ENCODE data around the gene SSR2. TPM values are rescaled to one million over a fixed set of nuclear protein-coding genes. Genes with fewer than 3 reads are reported as not detected.

SSR2 gene
- total RNA-seq, 2 experiments from 2014 or later = 262 to 268 TPM

DNA sequence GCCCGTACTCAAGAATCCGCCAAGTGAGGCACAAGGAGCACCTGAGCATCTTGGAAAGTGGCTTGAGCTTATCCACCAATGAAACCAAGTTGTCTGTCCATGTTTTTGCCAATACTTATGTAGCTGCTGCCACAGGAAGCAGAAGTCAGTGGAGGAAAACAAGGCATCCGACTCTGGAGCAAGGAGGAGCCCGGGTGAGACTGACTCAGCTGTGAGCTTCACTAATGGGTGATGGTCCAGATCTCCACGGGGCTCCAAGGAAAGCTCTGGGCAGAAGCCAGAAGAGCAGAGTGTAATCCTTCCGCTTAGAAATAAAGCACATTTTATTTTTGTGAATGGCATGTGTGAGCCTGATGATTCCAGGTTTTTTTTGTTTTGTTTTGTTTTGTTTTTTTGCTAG lies 12.3 kb upstream of the SSR2 start:
- DNase-seq = no peak
- no peaks in the 10 kb centered on the region for H3K9me3 Mint-ChIP-seq
- H3K36me3 Mint-ChIP-seq (ENCODE audit: low read depth) = peaks cover 7% of the 10 kb centered on the region
- no peak overlapping the region for H3K27ac Mint-ChIP-seq
- POLR2A ChIA-PET = no interaction called here
- CTCF ChIA-PET = interaction anchor here (1.0 to 1.5 kb wide), 3 partner anchors 12 to 33 kb away, joined by 4 read pairs; partner anchors contain the start of gene SSR2
- H3K27me3 Mint-ChIP-seq = no peaks in the 10 kb centered on the region
- H3K4me3 Mint-ChIP-seq = no peak overlapping the region
- H3K4me1 Mint-ChIP-seq = peaks cover 4% of the 10 kb centered on the region

DNA sequence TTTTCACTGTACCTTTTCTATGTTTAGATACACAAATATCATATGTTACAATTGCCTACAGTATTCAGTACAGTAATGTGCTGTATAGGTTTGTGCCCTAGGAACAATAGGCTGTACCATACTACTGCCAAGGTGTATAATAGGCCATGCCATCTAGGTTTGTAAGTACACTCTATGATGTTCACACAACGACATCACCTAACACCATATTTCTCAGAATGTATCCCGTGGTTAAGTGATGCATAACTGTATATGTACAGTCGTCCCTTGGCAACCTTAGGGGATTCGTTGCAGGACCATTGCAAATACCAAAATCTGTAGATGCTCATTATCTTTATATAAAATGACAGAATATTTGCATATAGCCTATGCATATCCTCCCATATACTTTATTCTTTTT lies 5.8 kb upstream of the SSR2 start:
- POLR2A ChIA-PET = no interaction called here
- no peak for DNase-seq
- Mint-ChIP-seq H3K27me3 (peaks cover 4% of the 10 kb centered on the region), H3K4me1 (peaks cover 13% of the 10 kb centered on the region), H3K4me3 (no peak overlapping the region), H3K9me3 (no peaks in the 10 kb centered on the region), H3K36me3 (ENCODE audit: low read depth) (no peaks in the 10 kb centered on the region), H3K27ac (no peak overlapping the region)
- CTCF ChIA-PET = no interaction called here

DNA sequence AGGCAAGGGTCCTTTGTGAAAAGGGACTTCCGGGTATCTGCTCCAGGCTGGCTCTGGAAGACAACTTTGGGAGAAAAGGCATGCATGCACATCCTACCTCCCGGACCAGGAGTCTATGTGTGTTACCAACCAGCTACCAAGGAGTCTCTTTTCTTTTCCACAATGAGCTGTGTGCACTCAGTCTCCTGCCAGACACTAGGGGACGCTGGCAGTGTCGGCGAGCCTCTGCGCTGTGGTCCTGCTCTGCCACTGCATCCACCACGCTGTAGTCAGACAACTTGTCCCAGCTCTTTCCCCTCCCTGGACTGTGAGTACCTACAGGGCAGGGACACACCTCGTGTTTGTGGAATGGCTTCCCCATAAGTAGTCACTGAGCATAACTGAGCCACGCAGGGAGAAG lies 5.1 kb upstream of the SSR2 start:
- CTCF ChIA-PET = interaction anchor here (0.6 to 2.1 kb wide), 7 partner anchors 13 to 320 kb away, joined by 3 to 24 read pairs (median 3); partner anchors contain the start of gene UBQLN4
- Mint-ChIP-seq H3K9me3 (no peaks in the 10 kb centered on the region), H3K27ac (no peak overlapping the region), H3K27me3 (peaks cover 4% of the 10 kb centered on the region), H3K4me1 (peaks cover 18% of the 10 kb centered on the region), H3K4me3 (no peak overlapping the region), H3K36me3 (ENCODE audit: low read depth) (no peaks in the 10 kb centered on the region)
- peak; percentile 49 for DNase-seq
- POLR2A ChIA-PET = no interaction called here

DNA sequence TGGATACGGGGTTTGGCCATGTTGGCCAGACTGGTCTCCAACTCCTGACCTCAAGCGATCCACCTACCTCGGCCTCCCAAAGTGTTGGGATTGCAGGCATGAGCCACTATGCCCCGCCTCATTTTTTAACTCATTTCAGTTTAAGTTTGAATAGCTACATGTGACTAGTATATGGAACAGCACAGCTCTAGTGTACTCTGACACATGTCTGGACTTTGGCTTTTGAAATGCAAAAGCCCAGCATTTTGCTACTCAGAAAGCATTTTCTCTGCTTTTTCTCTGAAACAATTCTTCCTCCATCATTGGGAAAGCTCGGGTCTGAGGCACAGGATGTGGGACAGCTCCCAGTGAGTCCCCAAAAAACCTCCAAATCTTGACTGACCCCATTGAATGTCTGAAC lies 4.0 kb upstream of the SSR2 start:
- POLR2A ChIA-PET = no interaction called here
- H3K4me1 Mint-ChIP-seq = peaks cover 25% of the 10 kb centered on the region
- no peak for DNase-seq
- peaks cover 7% of the 10 kb centered on the region for H3K36me3 Mint-ChIP-seq (ENCODE audit: low read depth)
- CTCF ChIA-PET = interaction anchor here (2.1 kb wide), 1 partner anchor 42 kb away, joined by 24 read pairs; no protein-coding TSS in a partner anchor
- H3K9me3 Mint-ChIP-seq = no peaks in the 10 kb centered on the region
- H3K27ac Mint-ChIP-seq = no peak overlapping the region
- peaks cover 4% of the 10 kb centered on the region for H3K27me3 Mint-ChIP-seq
- no peak overlapping the region for H3K4me3 Mint-ChIP-seq

DNA sequence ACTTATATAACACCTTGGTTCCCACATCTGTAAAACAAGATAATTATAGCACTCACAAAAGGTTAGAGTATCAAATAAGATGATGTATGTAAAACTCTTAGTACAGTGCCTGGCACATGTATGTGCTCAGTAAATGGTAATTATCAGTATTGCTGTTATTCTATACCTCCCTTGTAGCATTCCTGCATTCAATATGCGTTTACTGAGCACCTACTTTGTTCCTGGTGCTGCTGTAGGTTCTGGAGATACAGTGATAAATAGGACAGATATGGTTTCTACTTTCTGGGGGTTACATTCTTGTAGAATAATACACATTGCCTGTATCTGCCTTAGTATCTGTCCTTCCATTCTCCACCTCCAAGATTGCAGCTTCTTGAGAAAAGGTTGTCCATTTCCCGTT lies 1.2 kb upstream of the SSR2 start:
- H3K4me3 Mint-ChIP-seq = no peak overlapping the region
- CTCF ChIA-PET = interaction anchor here (1.3 to 3.6 kb wide), 4 partner anchors 11 to 75 kb away, joined by 3 to 10 read pairs (median 6); partner anchors contain the start of genes LAMTOR2 and UBQLN4
- peak overlapping the region; percentile 13 for H3K27ac Mint-ChIP-seq
- POLR2A ChIA-PET = interaction anchor here (1.0 to 3.3 kb wide), 4 partner anchors 76 to 277 kb away, joined by 3 to 11 read pairs (median 5); partner anchors contain the start of genes KHDC4 and SYT11
- DNase-seq = no peak
- peaks cover 40% of the 10 kb centered on the region for H3K4me1 Mint-ChIP-seq
- no peaks in the 10 kb centered on the region for H3K9me3 Mint-ChIP-seq
- peaks cover 4% of the 10 kb centered on the region for H3K27me3 Mint-ChIP-seq
- peaks cover 33% of the 10 kb centered on the region for H3K36me3 Mint-ChIP-seq (ENCODE audit: low read depth)

DNA sequence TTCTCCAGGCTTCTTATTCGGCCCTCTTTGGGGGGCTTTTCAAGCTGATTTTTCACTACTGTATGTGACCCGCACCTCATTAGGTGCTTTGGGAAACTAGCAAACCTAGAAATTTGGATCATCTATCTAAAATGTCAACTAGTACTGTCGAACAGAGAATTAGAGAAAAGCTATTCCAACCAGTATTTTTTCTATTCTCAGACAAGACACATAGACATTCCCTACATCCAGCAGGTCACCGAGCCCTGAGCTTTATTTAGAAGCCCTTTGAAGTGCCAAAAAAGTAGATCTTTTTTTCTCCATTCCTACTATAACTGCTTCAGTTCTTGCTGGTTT lies 310 bp upstream of the SSR2 start:
- peaks cover 4% of the 10 kb centered on the region for H3K27me3 Mint-ChIP-seq
- no peaks in the 10 kb centered on the region for H3K9me3 Mint-ChIP-seq
- peak overlapping the region; percentile 86 for H3K4me3 Mint-ChIP-seq
- H3K4me1 Mint-ChIP-seq = peaks cover 41% of the 10 kb centered on the region
- DNase-seq = no peak
- CTCF ChIA-PET = interaction anchor here (1.1 to 3.6 kb wide), 5 partner anchors 12 to 45 kb away, joined by 3 to 10 read pairs (median 3); partner anchors contain the start of genes LAMTOR2 and UBQLN4
- POLR2A ChIA-PET = interaction anchor here (0.5 to 3.3 kb wide), 10 partner anchors 10 to 276 kb away, joined by 3 to 19 read pairs (median 6); partner anchors contain the start of genes KHDC4 and SYT11
- H3K27ac Mint-ChIP-seq = peak overlapping the region; percentile 93
- H3K36me3 Mint-ChIP-seq (ENCODE audit: low read depth) = peaks cover 38% of the 10 kb centered on the region

DNA sequence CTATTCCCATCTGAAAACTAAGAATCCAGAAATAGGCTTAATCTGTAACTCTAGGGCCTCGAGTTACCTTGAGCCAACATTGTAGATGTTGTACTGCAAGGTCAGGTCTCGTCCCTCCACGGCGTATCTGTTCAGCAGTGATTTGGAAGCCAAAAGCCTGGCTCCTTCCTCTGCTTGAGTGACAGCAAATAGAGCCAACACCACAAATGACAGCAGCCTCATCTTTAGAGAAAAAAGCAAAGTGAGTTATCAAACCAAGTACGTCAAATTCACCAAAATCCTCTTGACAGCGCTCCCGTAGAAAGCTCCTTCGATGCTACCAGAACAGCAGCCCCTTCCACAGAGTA lies 832 bp downstream of the SSR2 start:
- Mint-ChIP-seq H3K27ac (peak overlapping the region; percentile 93), H3K4me1 (peaks cover 37% of the 10 kb centered on the region), H3K27me3 (peaks cover under 1% of the 10 kb centered on the region), H3K4me3 (peak overlapping the region; percentile 86), H3K9me3 (no peaks in the 10 kb centered on the region), H3K36me3 (ENCODE audit: low read depth) (peaks cover 40% of the 10 kb centered on the region)
- DNase-seq = no peak
- ChIA-PET CTCF (interaction anchor here (0.5 to 3.6 kb wide), 3 partner anchors 26 to 59 kb away, joined by 3 to 10 read pairs (median 3); partner anchors contain the start of genes LAMTOR2 and UBQLN4), POLR2A (interaction anchor here (0.7 to 3.3 kb wide), 7 partner anchors 11 to 86 kb away, joined by 3 to 19 read pairs (median 6); partner anchors contain the start of gene KHDC4)

DNA sequence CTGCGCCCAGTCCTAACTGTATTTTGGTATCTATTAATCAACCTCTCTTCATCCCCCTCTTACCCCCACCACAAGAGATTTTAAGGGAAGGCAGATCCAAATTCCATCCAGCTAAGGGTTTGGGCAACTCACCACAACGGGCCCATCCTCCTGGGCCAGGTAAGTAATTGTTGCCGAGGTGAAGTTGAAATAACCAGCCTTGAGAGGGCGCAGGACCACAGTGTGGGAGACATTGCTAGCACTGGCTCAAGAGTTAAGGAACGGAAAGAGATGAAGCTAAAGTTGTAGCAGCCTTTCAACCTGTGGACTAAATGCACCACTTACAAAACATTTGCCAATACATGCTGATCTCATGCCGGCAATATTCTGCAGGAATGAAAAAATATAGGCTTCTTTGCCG lies 5.9 kb downstream of the SSR2 start:
- ChIA-PET CTCF (interaction anchor here (1.7 kb wide), 1 partner anchor 52 kb away, joined by 4 read pairs; no protein-coding TSS in a partner anchor), POLR2A (no interaction called here)
- no peak overlapping the region for H3K27ac Mint-ChIP-seq

DNA sequence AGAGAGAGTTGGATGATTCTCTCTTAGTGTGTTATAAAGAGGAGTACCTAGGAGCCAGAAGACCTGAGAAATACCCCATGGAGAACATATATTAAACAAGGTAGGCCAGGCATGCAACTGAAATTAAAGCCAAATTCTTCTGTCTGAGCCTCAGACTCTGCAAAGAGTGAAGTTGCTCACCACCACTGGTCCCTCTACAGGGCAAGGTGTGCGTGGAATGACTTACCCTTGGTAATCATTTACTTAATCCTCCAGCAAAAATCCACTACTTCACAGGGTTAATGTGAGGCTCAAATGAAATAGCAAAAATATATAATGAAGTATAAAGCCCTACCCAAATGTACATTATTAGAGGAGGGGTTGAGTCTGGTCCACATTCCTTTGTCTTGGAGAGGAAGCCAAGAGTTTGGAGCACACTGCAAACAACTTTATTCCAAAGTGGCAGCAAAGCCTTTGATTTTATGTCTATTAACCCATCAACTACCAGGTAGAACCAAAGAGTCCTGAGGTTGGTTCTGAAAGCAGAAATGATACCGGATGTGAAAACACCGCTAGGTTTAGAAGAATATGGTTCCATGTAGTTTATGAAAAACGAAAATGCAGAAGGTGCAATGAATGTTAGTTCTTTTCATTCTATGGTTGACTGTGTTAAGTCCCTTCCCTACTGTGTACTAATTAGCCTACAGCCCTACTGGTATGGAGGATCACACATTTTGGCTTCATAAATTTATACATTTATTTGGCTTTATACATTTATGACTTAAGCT lies 8.5 kb downstream of the SSR2 start:
- peaks cover 32% of the 10 kb centered on the region for H3K4me1 Mint-ChIP-seq
- no peak overlapping the region for H3K4me3 Mint-ChIP-seq
- ChIA-PET CTCF (interaction anchor here (0.5 kb wide), 1 partner anchor 28 kb away, joined by 3 read pairs; no protein-coding TSS in a partner anchor), POLR2A (no interaction called here)
- no peaks in the 10 kb centered on the region for H3K9me3 Mint-ChIP-seq
- H3K27me3 Mint-ChIP-seq = no peaks in the 10 kb centered on the region
- H3K27ac Mint-ChIP-seq = no peak overlapping the region
- H3K36me3 Mint-ChIP-seq (ENCODE audit: low read depth) = peaks cover 61% of the 10 kb centered on the region
- DNase-seq = no peak

More for the DNA sequence above, 5.9 kb downstream of the SSR2 start:
- H3K36me3 Mint-ChIP-seq (ENCODE audit: low read depth) = peaks cover 69% of the 10 kb centered on the region
- DNase-seq = no peak
- no peaks in the 10 kb centered on the region for H3K9me3 Mint-ChIP-seq
- H3K27me3 Mint-ChIP-seq = no peaks in the 10 kb centered on the region
- H3K4me1 Mint-ChIP-seq = peaks cover 37% of the 10 kb centered on the region
- H3K4me3 Mint-ChIP-seq = no peak overlapping the region

DNA sequence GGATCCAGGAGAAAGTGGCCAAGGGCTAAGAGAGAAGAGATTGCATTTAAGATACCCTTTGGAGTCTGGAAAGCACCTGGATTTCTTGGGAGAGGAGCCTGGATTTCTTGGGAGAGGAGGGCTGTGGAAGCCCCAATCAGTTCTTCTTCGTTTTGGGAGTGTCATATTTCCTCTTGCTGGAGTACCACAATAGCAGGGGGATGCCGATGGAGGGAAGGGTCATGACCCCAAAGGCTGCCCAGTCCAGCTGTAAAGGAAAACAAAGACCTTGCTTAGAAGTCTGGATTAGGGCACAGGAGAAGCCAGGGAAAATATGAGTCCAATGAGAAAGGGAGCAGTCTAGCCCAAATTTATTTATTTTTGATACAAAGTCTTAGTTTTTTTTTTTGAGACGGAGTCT lies 11.3 kb downstream of the SSR2 start:
- no peaks in the 10 kb centered on the region for H3K9me3 Mint-ChIP-seq
- H3K4me3 Mint-ChIP-seq = no peak overlapping the region
- no peaks in the 10 kb centered on the region for H3K27me3 Mint-ChIP-seq
- H3K36me3 Mint-ChIP-seq (ENCODE audit: low read depth) = peaks cover 57% of the 10 kb centered on the region
- no peak overlapping the region for H3K27ac Mint-ChIP-seq
- ChIA-PET CTCF (interaction anchor here (0.7 to 1.3 kb wide), 2 partner anchors 16 to 32 kb away, joined by 3 to 5 read pairs; no protein-coding TSS in a partner anchor), POLR2A (interaction anchor here (0.7 to 3.2 kb wide), 2 partner anchors 11 to 146 kb away, joined by 3 to 19 read pairs; partner anchors contain the start of gene SSR2)
- peaks cover 45% of the 10 kb centered on the region for H3K4me1 Mint-ChIP-seq
- DNase-seq = no peak

DNA sequence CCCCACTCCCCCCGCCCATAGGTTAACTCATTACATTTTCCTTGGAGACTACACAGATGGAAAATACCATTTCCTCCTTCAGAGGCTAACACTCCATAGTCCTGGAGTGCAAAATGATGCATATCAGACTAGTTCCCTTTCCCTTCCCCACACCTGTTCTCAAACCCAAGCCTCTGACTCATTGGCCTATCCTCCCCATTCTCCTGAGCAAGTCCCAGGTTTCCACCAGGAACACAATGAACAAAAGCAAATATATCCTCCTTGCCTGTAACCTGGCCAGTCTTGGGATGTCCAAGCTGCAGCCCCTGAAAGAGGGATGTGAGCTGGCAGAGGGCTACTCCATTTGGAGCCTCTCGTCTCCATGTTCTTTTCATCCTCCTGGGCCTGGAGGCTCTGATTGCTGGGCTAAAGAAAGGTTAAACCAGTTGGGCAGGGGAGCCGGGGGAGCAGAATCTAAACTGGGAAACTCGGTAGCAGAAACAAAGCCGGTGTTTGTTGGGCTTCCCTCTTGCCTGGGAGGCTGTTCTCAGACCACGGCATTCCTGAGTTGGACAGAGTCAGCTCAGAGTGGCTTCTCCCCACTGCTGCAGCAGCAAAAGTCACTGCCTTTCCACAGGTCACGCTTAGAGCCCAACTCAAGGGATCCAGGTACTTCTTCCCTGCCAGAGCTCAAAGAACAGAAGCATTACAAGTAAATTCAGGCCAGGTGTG lies 13.9 kb downstream of the SSR2 start:
- ChIA-PET CTCF (interaction anchor here (0.6 to 2.1 kb wide), 5 partner anchors 28 to 84 kb away, joined by 3 to 11 read pairs (median 3); no protein-coding TSS in a partner anchor), POLR2A (interaction anchor here (0.6 to 3.2 kb wide), 3 partner anchors 9 to 143 kb away, joined by 3 to 19 read pairs (median 3); partner anchors contain the start of gene SSR2)
- Mint-ChIP-seq H3K27ac (no peak overlapping the region), H3K4me3 (no peak overlapping the region), H3K36me3 (ENCODE audit: low read depth) (peaks cover 40% of the 10 kb centered on the region), H3K27me3 (peaks cover 2% of the 10 kb centered on the region), H3K4me1 (peaks cover 36% of the 10 kb centered on the region), H3K9me3 (no peaks in the 10 kb centered on the region)
- DNase-seq = no peak

DNA sequence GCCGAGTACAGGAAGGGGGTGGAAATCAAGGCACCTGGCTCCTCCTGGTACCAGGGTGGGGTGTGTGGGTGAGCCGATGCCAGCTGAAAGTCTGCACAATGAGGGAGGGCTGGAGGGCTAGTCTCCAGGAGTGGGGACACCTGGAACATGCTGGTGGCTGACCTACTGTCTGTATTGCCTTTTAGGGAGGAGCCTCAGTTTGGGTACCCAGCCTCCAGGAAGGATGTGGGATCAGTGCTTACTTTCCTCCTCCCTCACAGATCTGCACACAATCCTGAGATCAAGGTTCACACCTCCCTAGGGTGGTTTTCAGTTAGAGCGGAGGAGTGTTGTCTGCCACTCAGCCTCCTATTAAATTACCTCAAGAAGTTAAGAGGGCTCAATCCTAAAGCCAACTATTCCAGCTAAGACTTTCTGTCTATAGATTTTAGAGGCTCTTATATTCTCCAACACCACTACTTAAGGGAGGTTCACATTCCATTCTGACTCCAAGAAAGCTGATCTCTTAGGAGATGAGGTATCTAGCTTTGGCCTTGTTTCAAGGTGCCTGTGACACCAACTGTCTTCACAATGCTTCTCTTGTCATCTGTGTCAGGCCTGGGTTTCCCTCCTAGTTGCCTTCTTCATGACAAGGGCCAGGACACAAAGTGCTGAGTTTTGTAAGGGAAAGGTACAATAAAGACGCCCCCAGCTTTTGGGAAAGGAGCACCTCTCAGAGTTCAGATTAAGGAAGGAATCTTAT lies 15.7 kb downstream of the SSR2 start:
- DNase-seq = peak; percentile 49
- peaks cover 35% of the 10 kb centered on the region for H3K4me1 Mint-ChIP-seq
- H3K9me3 Mint-ChIP-seq = no peaks in the 10 kb centered on the region
- peaks cover 2% of the 10 kb centered on the region for H3K27me3 Mint-ChIP-seq
- peaks cover 24% of the 10 kb centered on the region for H3K36me3 Mint-ChIP-seq (ENCODE audit: low read depth)
- H3K27ac Mint-ChIP-seq = peak overlapping the region; percentile 82
- peak overlapping the region; percentile 15 for H3K4me3 Mint-ChIP-seq
- ChIA-PET POLR2A (interaction anchor here (1.1 to 1.6 kb wide), 5 partner anchors 8 to 48 kb away, joined by 3 to 6 read pairs (median 4); partner anchors contain the start of genes SSR2 and UBQLN4), CTCF (interaction anchor here (0.6 to 2.1 kb wide), 5 partner anchors 13 to 347 kb away, joined by 3 to 6 read pairs (median 5); no protein-coding TSS in a partner anchor)

All from activated CD4-positive, alpha-beta memory T cell treated with anti-CD3 and anti-CD28 coated beads, Interleukin-2, amount 10 ng/mL, durations not matched to agents 7 days and 5 days (primary cell).